Activated CD8-positive, alpha-beta memory T cell treated with anti-CD3 and anti-CD28 coated beads, Interleukin-2, amount 50 U/mL, for 24 hours (primary cell): Measurements from ENCODE around the gene EDIL3.

Source experiments
- DNase-seq: peaks from one replicate; pipeline ENCODE4 v3.0.0-alpha.2; 2020; ENCODE audit errors: extremely low read depth

EDIL3 gene

GRCh38 chr5:83964271-83964670 lies 420.4 kb downstream of the EDIL3 start:
- no peak for DNase-seq

- DNase-seq, result no peak
Observed at GRCh38 chr5:83957188-83957587, 427.5 kb downstream of the EDIL3 start.

GRCh38 chr5:83956386-83956785 lies 428.3 kb downstream of the EDIL3 start:
- no peak for DNase-seq

GRCh38 chr5:83955916-83956315 lies 428.8 kb downstream of the EDIL3 start:
- no peak for DNase-seq

GRCh38 chr5:83947763-83948162 lies 436.9 kb downstream of the EDIL3 start:
- no peak for DNase-seq

GRCh38 chr5:83946516-83946915 lies 438.2 kb downstream of the EDIL3 start:
- DNase-seq, result no peak

- no peak for DNase-seq
Observed at GRCh38 chr5:83942155-83942554, 442.5 kb downstream of the EDIL3 start.

GRCh38 chr5:83937837-83938236 lies 446.8 kb downstream of the EDIL3 start:
- DNase-seq, result no peak

- no peak for DNase-seq
Observed at GRCh38 chr5:83931969-83932368, 452.7 kb downstream of the EDIL3 start.

GRCh38 chr5:83927140-83927733 lies 457.4 kb downstream of the EDIL3 start:
- no peak for DNase-seq

- no peak for DNase-seq
Observed at GRCh38 chr5:83925955-83926337, 458.7 kb downstream of the EDIL3 start.

GRCh38 chr5:83925321-83925954 lies 459.2 kb downstream of the EDIL3 start:
- no peak for DNase-seq

- DNase-seq, result no peak
Observed at GRCh38 chr5:83924891-83925290, 459.8 kb downstream of the EDIL3 start.

GRCh38 chr5:83924171-83924570 lies 460.5 kb downstream of the EDIL3 start:
- no peak for DNase-seq

GRCh38 chr5:83922699-83923098 lies 462.0 kb downstream of the EDIL3 start:
- DNase-seq, result no peak

- no peak for DNase-seq
Observed at GRCh38 chr5:83921666-83922193, 462.9 kb downstream of the EDIL3 start.

GRCh38 chr5:83919071-83920041 lies 465.3 kb downstream of the EDIL3 start:
- DNase-seq, result no peak

- DNase-seq, result no peak
Observed at GRCh38 chr5:83917261-83917908, 467.3 kb downstream of the EDIL3 start.

GRCh38 chr5:83914662-83915418 lies 469.8 kb downstream of the EDIL3 start:
- DNase-seq, result no peak

- DNase-seq, result no peak
Observed at GRCh38 chr5:83914199-83914598, 470.5 kb downstream of the EDIL3 start.

GRCh38 chr5:83913593-83913992 lies 471.1 kb downstream of the EDIL3 start:
- DNase-seq, result no peak
